IMR-90 (cell line): ENCODE measurements around the gene USP5. TPM values are rescaled to one million over a fixed set of nuclear protein-coding genes. Genes with fewer than 3 reads are reported as not detected.

Source experiments
- ATAC-seq: fragments of 200-7000 bp; cut with Tn5 transposase; 2 replicates; pipeline ENCODE4 v1.9.1; 2020; ENCODE audit warnings: low read depth, mild to moderate bottlenecking, moderate library complexity
- BruUV-seq: library from RNA; stranded (reverse); fragments of 400-500 nt; replicated peaks from 2 replicates; lab custom pipeline; 2021; lab: Mats Ljungman, UMichigan
- CTCF ChIA-PET: fragments of 300-600 bp; formaldehyde crosslinking; extraction: SDS; loops from one replicate; lab custom pipeline; 2021; ENCODE audit warnings: antibody characterized with exemption; lab: Yijun Ruan, JAX
- POLR2A ChIA-PET: fragments of 300-600 bp; sonication (Branson Sonifier 250); formaldehyde crosslinking; loops from one replicate; lab custom pipeline; 2022; ENCODE audit warnings: antibody characterized with exemption; ENCODE audit not compliant: unreplicated experiment; lab: Charles Lee
- DNase-seq: peaks from one replicate; pipeline ENCODE4 v3.0.0; 2013
- H2AFZ ChIP-seq: replicated peaks from 2 replicates; pipeline ENCODE3; 2013; ENCODE audit warnings: low read length, mild to moderate bottlenecking; ENCODE audit not compliant: poor library complexity
- H2AK5ac ChIP-seq: 2 replicates; pipeline ENCODE4 v1.6.1; 2013; ENCODE audit warnings: low read depth, low read length, inconsistent platforms
- H2AK9ac ChIP-seq: replicated peaks from 2 replicates; pipeline ENCODE3; 2013; ENCODE audit warnings: mild to moderate bottlenecking, low read depth, low read length, moderate library complexity; ENCODE audit not compliant: poor library complexity
- H2BK120ac ChIP-seq: 2 replicates; pipeline ENCODE4 v1.6.1; 2013; ENCODE audit warnings: low read depth, low read length, inconsistent platforms
- H2BK15ac ChIP-seq: 3 replicates; pipeline ENCODE4 v1.6.1; 2013; ENCODE audit warnings: low read depth, low read length, inconsistent platforms
- H2BK20ac ChIP-seq: 2 replicates; pipeline ENCODE4 v1.6.1; 2013; ENCODE audit warnings: low read depth, mild to moderate bottlenecking, inconsistent platforms, low read length, moderate library complexity
- H2BK5ac ChIP-seq: 2 replicates; pipeline ENCODE4 v1.6.1; 2013; ENCODE audit warnings: mild to moderate bottlenecking, low read depth, low read length, inconsistent platforms; ENCODE audit not compliant: poor library complexity, severe bottlenecking
- H3K14ac ChIP-seq: replicated peaks from 2 replicates; pipeline ENCODE4 v1.6.1; 2013; ENCODE audit warnings: low read depth, low read length, inconsistent platforms
- H3K18ac ChIP-seq: 2 replicates; pipeline ENCODE4 v1.6.1; 2013; ENCODE audit warnings: low read depth, low read length, control low read depth
- H3K23ac ChIP-seq: 2 replicates; pipeline ENCODE4 v1.6.1; 2013; ENCODE audit warnings: low read depth, low read length, inconsistent platforms
- H3K27ac ChIP-seq: 2 replicates; pipeline ENCODE4 v1.5.1; 2013; ENCODE audit warnings: mild to moderate bottlenecking, control low read depth, low read length; ENCODE audit not compliant: insufficient read depth
- H3K27me3 ChIP-seq: 2 replicates; pipeline ENCODE4 v1.6.1; 2013; ENCODE audit warnings: low read length; ENCODE audit not compliant: control insufficient read depth, insufficient read depth
- H3K36me3 ChIP-seq: 2 replicates; pipeline ENCODE4 v1.6.1; 2013; ENCODE audit warnings: low read length, mixed read lengths; ENCODE audit not compliant: control insufficient read depth, insufficient read depth
- H3K4ac ChIP-seq: 2 replicates; pipeline ENCODE4 v1.6.1; 2013; ENCODE audit warnings: low read depth, low read length, inconsistent platforms
- H3K4me1 ChIP-seq: 2 replicates; pipeline ENCODE4 v1.6.1; 2013; ENCODE audit warnings: low read length, mixed read lengths; ENCODE audit not compliant: control insufficient read depth, insufficient read depth
- H3K4me2 ChIP-seq: 2 replicates; pipeline ENCODE4 v1.6.1; 2013; ENCODE audit warnings: low read depth, mild to moderate bottlenecking, control low read depth, low read length, moderate library complexity
- H3K4me3 ChIP-seq: 2 replicates; pipeline ENCODE4 v1.5.1; 2013; ENCODE audit warnings: low read depth, mild to moderate bottlenecking, control low read depth, low read length, moderate library complexity; ENCODE audit not compliant: insufficient read depth
- H3K56ac ChIP-seq: 2 replicates; pipeline ENCODE4 v1.6.1; 2013; ENCODE audit warnings: low read length, inconsistent platforms; ENCODE audit not compliant: insufficient read depth; ENCODE audit errors: extremely low read depth
- H3K79me1 ChIP-seq, 2 experiments: 2 replicates each; pipeline ENCODE4 v1.6.1; 2013; ENCODE audit warnings: low read length in 2 of 2, inconsistent platforms in 1 of 2, low read depth in 1 of 2
- H3K9ac ChIP-seq: 2 replicates; pipeline ENCODE4 v1.6.1; 2013; ENCODE audit warnings: low read depth, low read length, control low read depth
- H3K9me1 ChIP-seq: 2 replicates; pipeline ENCODE4 v1.6.1; 2013; ENCODE audit warnings: low read length, inconsistent platforms; ENCODE audit not compliant: insufficient read depth
- H3K9me3 ChIP-seq: 2 replicates; pipeline ENCODE4 v1.6.1; 2013; ENCODE audit warnings: low read length; ENCODE audit not compliant: control insufficient read depth, insufficient read depth
- H4K20me1 ChIP-seq: 2 replicates; pipeline ENCODE4 v1.6.1; 2013; ENCODE audit warnings: low read length, inconsistent platforms; ENCODE audit not compliant: insufficient read depth
- H4K5ac ChIP-seq: 2 replicates; pipeline ENCODE4 v1.6.1; 2013; ENCODE audit warnings: mild to moderate bottlenecking, low read depth, low read length, control low read depth
- H4K8ac ChIP-seq, 2 experiments: 2 replicates each; pipeline ENCODE4 v1.6.1; 2013; ENCODE audit warnings: low read depth in 2 of 2, low read length in 2 of 2, control low read depth in 1 of 2, inconsistent platforms in 1 of 2
- H4K91ac ChIP-seq: 2 replicates; pipeline ENCODE4 v1.6.1; 2013; ENCODE audit warnings: low read depth, low read length, inconsistent platforms; ENCODE audit not compliant: insufficient read depth
- BHLHE40 ChIP-seq: fragments of 150-350 bp; IDR thresholded peaks from 2 replicates; pipeline ENCODE4 v1.6.1; 2016; ENCODE audit warnings: mild to moderate bottlenecking, low read depth, low read length
- CEBPB ChIP-seq: IDR thresholded peaks from 2 replicates; pipeline ENCODE4 v1.6.1; 2012; ENCODE audit warnings: low read depth, low read length, improper control_type of control experiment
- CHD1 ChIP-seq: IDR thresholded peaks from 2 replicates; pipeline ENCODE4 v1.6.1; 2012; ENCODE audit warnings: low read depth, low read length, improper control_type of control experiment
- FOS ChIP-seq: fragments of 150-350 bp; IDR thresholded peaks from 2 replicates; pipeline ENCODE4 v1.6.1; 2016; ENCODE audit warnings: low read depth, low read length
- MAFK ChIP-seq: IDR thresholded peaks from 2 replicates; pipeline ENCODE4 v1.6.1; 2012; ENCODE audit warnings: low read depth, low read length, improper control_type of control experiment
- MAZ ChIP-seq: IDR thresholded peaks from 2 replicates; pipeline ENCODE4 v1.6.1; 2012; ENCODE audit warnings: low read depth, mild to moderate bottlenecking, low read length, improper control_type of control experiment, moderate library complexity, borderline replicate concordance
- MXI1 ChIP-seq: IDR thresholded peaks from 2 replicates; pipeline ENCODE4 v1.6.1; 2012; ENCODE audit warnings: low read depth, mild to moderate bottlenecking, low read length, moderate library complexity, borderline replicate concordance
- NFE2L2 ChIP-seq: fragments of 150-350 bp; IDR thresholded peaks from 2 replicates; pipeline ENCODE4 v1.6.1; 2016; ENCODE audit warnings: low read depth, mild to moderate bottlenecking, low read length
- POLR2A ChIP-seq: IDR thresholded peaks from 2 replicates; pipeline ENCODE4 v1.6.1; 2012; ENCODE audit warnings: mild to moderate bottlenecking, low read depth, low read length
- RAD21 ChIP-seq: IDR thresholded peaks from 2 replicates; pipeline ENCODE4 v1.6.1; 2012; ENCODE audit warnings: low read length, improper control_type of control experiment
- RCOR1 ChIP-seq: IDR thresholded peaks from 2 replicates; pipeline ENCODE4 v1.6.1; 2012; ENCODE audit warnings: mild to moderate bottlenecking, low read length, improper control_type of control experiment; ENCODE audit not compliant: insufficient replicate concordance
- RFX5 ChIP-seq: IDR thresholded peaks from 2 replicates; pipeline ENCODE4 v1.8.0; 2012; ENCODE audit warnings: low read depth, mild to moderate bottlenecking, low read length, moderate library complexity
- SMC3 ChIP-seq: fragments of 150-350 bp; IDR thresholded peaks from 2 replicates; pipeline ENCODE4 v1.6.1; 2016; ENCODE audit warnings: low read depth, mild to moderate bottlenecking, antibody characterized with exemption, low read length, moderate library complexity
- WGBS, 2 experiments: methylation state at CpG; one replicate each; pipeline versions ENCODE4 v1.1.5 to v1.1.7; 2013; ENCODE audit warnings: missing lambda C conversion rate in 2 of 2; ENCODE audit not compliant: insufficient read length in 1 of 2; ENCODE audit errors: extremely low coverage in 2 of 2; 5-methylcytosine and 5-hydroxymethylcytosine counted together
- dilution Hi-C: fragments of 300-500 bp; cut with HindIII; formaldehyde crosslinking; loops from one replicate; pipeline ENCODE4 v1.14.3; 2018; ENCODE audit warnings: low sequenced_read_pairs; ENCODE audit not compliant: unreplicated experiment
- in situ Hi-C: fragments of 300-500 bp; cut with MboI; formaldehyde crosslinking; loops from 3 replicates; pipeline ENCODE4 v1.14.3; 2019; ENCODE audit warnings: low sequenced_read_pairs, inconsistent platforms, mixed read lengths
- intact Hi-C: fragments of 100-400 bp; cut with micrococcal nuclease; formaldehyde crosslinking; loops from 2 replicates; pipeline ENCODE4 v1.10.0; 2022
- polyA plus RNA-seq, 3 experiments: library from polyadenylated mRNA; depleted of rRNA; stranded (reverse); fragments of >200 nt; gene quantifications; 2 replicates each; pipeline ENCODE4 v1.2.3, GENCODE V29; 2012; ENCODE audit warnings: low replicate concordance in 1 of 3
- total RNA-seq: library from RNA; depleted of rRNA; stranded (reverse); fragments of >200 nt; gene quantifications from 2 replicates; pipeline ENCODE4 v1.2.3, GENCODE V29; 2012
- TF ChIP-seq, protein P1 (sequence below): fragments of 150-350 bp; IDR thresholded peaks from 2 replicates; pipeline ENCODE4 v1.6.1; 2017; ENCODE audit warnings: mild to moderate bottlenecking, antibody characterized with exemption, low read length, low read depth
- TF ChIP-seq, protein P2 (sequence below): conservative IDR thresholded peaks from 2 replicates; pipeline ENCODE4 v1.5.1; 2012; ENCODE audit warnings: mild to moderate bottlenecking, low read depth, low read length, improper control_type of control experiment
- TF ChIP-seq, protein P3 (sequence below): fragments of 150-350 bp; IDR thresholded peaks from 2 replicates; pipeline ENCODE4 v1.6.1; 2016; ENCODE audit warnings: low read depth, mild to moderate bottlenecking, low read length, moderate library complexity, borderline replicate concordance

The USP5 gene
- total and polyA plus RNA-seq, 2 of the 4 experiments (the other 2 are of a cell fraction) = 69.7 to 125 TPM

DNA sequence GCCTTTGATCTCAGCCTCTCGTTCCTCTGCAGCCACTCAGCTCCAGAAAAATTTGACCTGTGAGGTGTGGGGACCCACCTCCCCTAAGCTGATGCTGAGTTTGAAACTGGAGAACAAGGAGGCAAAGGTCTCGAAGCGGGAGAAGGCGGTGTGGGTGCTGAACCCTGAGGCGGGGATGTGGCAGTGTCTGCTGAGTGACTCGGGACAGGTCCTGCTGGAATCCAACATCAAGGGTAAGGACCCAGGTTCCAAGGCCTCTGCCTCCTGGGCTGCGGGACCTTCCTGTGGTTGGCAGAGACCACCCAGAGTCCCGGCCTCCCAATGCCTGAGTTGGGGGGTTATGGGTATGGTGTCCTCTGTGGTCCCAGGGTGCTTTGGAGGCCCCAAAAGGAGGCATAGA is 34.9 kb upstream of the USP5 start:
- no peak overlapping the region for H3K18ac ChIP-seq
- H3K9me3 ChIP-seq = no peaks in the 10 kb centered on the region
- no peak overlapping the region for H3K14ac ChIP-seq
- H4K5ac ChIP-seq = no peak overlapping the region
- no peak overlapping the region for H4K91ac ChIP-seq
- in situ Hi-C loops (no loop called here), dilution Hi-C loops (no loop called here), intact Hi-C loops (no loop called here)
- WGBS, 2 experiments = 86% methylated on average over 4 of the region's 8 CpGs; no CpG with 5 or more reads in 1 of the 2 experiments
- H3K4me1 ChIP-seq = peaks cover 7% of the 10 kb centered on the region; the same call in 1 of the 2 replicates
- H3K4me3 ChIP-seq = no peak overlapping the region
- no peak overlapping the region for H3K4ac ChIP-seq
- H3K9me1 ChIP-seq = peaks cover 4% of the 10 kb centered on the region; the same call in 1 of the 2 replicates
- H2AK9ac ChIP-seq = no peak overlapping the region
- H3K23ac ChIP-seq = no peak overlapping the region
- no peak overlapping the region for H2BK20ac ChIP-seq
- 0 out of 4 replicates have a peak, but pooled peaks cover 0 to 3% of the 10 kb centered on the region in 2 experiments for H3K79me1 ChIP-seq
- no TSS peak for BruUV-seq
- no peak overlapping the region for H2BK120ac ChIP-seq
- 0 out of 2 replicates have a peak, but pooled peaks cover 2% of the 10 kb centered on the region for H3K27me3 ChIP-seq
- no peak overlapping the region for H4K8ac ChIP-seq
- no peak overlapping the region for H3K56ac ChIP-seq
- no peak for DNase-seq
- ChIA-PET POLR2A (no interaction called here), CTCF (no interaction called here)
- H2AFZ ChIP-seq = no peak overlapping the region
- no peak overlapping the region for H3K27ac ChIP-seq
- no peaks in the 10 kb centered on the region for H4K20me1 ChIP-seq
- H2BK5ac ChIP-seq = no peak overlapping the region
- peaks cover 3% of the 10 kb centered on the region for H3K36me3 ChIP-seq
- TF ChIP-seq MXI1 (no peak), FOS (no peak), CHD1 (no peak), NFE2L2 (no peak), RCOR1 (no peak), RFX5 (no peak), POLR2A (no peak), MAFK (no peak), MAZ (no peak), BHLHE40 (no peak), RAD21 (no peak), SMC3 (no peak), CEBPB (no peak)
- TF ChIP-seq, protein P1, sequence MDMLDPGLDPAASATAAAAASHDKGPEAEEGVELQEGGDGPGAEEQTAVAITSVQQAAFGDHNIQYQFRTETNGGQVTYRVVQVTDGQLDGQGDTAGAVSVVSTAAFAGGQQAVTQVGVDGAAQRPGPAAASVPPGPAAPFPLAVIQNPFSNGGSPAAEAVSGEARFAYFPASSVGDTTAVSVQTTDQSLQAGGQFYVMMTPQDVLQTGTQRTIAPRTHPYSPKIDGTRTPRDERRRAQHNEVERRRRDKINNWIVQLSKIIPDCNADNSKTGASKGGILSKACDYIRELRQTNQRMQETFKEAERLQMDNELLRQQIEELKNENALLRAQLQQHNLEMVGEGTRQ = no peak
- TF ChIP-seq, protein P2, sequence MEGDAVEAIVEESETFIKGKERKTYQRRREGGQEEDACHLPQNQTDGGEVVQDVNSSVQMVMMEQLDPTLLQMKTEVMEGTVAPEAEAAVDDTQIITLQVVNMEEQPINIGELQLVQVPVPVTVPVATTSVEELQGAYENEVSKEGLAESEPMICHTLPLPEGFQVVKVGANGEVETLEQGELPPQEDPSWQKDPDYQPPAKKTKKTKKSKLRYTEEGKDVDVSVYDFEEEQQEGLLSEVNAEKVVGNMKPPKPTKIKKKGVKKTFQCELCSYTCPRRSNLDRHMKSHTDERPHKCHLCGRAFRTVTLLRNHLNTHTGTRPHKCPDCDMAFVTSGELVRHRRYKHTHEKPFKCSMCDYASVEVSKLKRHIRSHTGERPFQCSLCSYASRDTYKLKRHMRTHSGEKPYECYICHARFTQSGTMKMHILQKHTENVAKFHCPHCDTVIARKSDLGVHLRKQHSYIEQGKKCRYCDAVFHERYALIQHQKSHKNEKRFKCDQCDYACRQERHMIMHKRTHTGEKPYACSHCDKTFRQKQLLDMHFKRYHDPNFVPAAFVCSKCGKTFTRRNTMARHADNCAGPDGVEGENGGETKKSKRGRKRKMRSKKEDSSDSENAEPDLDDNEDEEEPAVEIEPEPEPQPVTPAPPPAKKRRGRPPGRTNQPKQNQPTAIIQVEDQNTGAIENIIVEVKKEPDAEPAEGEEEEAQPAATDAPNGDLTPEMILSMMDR = no peak
- TF ChIP-seq, protein P3, sequence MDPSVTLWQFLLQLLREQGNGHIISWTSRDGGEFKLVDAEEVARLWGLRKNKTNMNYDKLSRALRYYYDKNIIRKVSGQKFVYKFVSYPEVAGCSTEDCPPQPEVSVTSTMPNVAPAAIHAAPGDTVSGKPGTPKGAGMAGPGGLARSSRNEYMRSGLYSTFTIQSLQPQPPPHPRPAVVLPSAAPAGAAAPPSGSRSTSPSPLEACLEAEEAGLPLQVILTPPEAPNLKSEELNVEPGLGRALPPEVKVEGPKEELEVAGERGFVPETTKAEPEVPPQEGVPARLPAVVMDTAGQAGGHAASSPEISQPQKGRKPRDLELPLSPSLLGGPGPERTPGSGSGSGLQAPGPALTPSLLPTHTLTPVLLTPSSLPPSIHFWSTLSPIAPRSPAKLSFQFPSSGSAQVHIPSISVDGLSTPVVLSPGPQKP = no peak
- ATAC-seq = no peak
- H3K4me2 ChIP-seq = no peak overlapping the region
- no peak overlapping the region for H2BK15ac ChIP-seq
- H2AK5ac ChIP-seq = no peak overlapping the region
- H3K9ac ChIP-seq = no peak overlapping the region
